ENCODE results near the gene TNFRSF4.

TNFRSF4 gene

DNA sequence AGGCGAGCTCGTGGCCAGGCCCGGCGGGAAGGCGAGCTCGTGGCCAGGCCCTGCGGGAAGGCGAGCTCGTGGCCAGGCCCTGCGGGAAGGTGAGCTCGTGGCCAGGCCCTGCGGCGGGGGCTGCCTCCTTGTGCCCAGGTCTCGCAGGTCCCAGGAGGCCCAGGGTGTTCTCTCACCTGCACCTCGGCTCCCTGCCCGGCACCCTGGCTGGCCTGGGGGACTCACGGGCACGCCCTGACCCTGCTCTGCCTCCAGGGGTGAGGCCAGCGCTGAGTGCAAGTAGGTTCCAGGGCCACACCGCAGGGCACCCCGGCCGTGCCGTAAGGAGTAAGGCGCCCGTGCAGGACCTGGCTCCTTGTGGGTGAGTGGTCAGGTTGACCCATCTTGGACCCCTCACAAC lies 13.4 kb upstream of the TNFRSF4 start:
- no peaks in the 10 kb centered on the region for H3K27me3 ChIP-seq
- no peak overlapping the region for H3K27ac ChIP-seq
- H3K9me3 ChIP-seq (replicated peaks in 1 of 11), result no peaks in the 10 kb centered on the region
- no peak for TF ChIP-seq Cebpa-rat (IDR thresholded peaks at IDR 0.05)
- no peak overlapping the region for H3K9ac ChIP-seq
- peaks cover 63 to 84% (median 80%) of the 10 kb centered on the region in 11 experiments for H4K20me1 ChIP-seq
- H3K4me1 ChIP-seq, result peaks cover 17 to 22% (median 20%) of the 10 kb centered on the region in 10 experiments
- peaks cover 73 to 79% (median 75%) of the 10 kb centered on the region in 11 experiments for H3K36me3 ChIP-seq
- no peak overlapping the region for H3K4me2 ChIP-seq
- H3K4me3 ChIP-seq, result no peak overlapping the region

DNA sequence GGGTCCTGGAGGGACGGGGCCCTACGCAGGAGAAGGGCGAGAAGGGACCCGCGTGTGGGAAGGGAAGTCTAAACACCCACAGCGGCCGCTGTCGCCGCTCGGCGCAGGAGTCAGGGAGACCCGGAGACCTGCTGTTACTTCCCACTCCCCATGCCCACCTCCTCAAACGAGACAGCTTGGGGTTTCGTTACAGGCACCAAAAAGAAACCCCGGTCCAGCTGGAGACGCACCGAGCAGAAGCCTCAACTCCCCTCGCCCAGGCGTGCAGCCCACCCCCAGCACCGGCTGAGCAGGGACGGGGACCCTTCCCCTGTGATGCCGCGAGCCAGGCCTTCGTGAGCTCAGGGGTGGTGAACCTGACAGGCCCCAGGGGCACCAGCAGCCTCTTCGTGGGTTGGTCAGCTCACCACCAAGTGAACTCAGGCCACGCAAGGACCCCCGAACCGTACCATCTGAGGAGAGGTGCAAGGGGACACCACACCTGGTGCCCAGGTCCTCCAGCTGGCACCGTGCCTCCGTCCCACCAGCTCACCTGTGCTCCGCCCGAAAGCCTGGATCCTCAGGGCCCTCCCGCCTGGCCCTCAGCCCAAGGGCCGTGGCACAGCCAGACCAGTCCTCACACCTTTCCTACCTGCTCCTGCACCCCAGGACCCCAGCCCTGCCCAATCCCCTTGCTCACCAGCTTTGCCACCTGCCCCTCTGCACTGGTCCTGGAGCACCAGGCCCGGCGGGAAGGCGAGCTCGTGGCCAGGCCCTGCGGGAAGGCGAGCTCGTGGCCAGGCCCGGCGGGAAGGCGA lies 12.8 kb upstream of the TNFRSF4 start:
- H4K20me1 ChIP-seq, result peaks cover 63 to 90% (median 84%) of the 10 kb centered on the region in 11 experiments
- H3K9me3 ChIP-seq (replicated peaks in 1 of 11), result no peaks in the 10 kb centered on the region
- no peak overlapping the region for H3K9ac ChIP-seq
- H3K4me1 ChIP-seq, result peaks cover 15 to 20% (median 18%) of the 10 kb centered on the region in 10 experiments
- H3K4me2 ChIP-seq, result no peak overlapping the region
- no peaks in the 10 kb centered on the region for H3K27me3 ChIP-seq
- H3K36me3 ChIP-seq, result peaks cover 78 to 85% (median 81%) of the 10 kb centered on the region in 11 experiments
- no peak overlapping the region for H3K4me3 ChIP-seq
- no peak for TF ChIP-seq Cebpa-rat (IDR thresholded peaks at IDR 0.05)
- H3K27ac ChIP-seq, result no peak overlapping the region

DNA sequence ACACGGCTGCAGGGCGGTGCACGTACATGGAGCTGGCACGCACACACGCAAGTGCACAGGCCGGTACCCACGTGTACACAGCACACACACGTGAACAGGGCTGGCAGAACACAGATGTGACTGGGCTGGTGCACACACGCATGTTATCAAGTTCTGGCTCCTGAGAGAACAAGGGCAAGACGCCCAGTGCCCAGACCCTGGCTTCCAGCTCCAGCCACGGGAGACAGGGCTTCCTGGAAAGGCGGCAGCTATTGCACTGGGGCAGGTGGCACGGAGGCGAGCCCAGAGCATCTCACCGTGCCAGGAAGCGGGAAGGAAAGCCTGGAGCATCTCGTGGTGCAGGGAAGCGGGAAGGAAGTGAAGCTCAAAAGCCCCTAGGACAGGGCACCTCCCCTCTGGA lies 12.0 kb upstream of the TNFRSF4 start:
- Histone ChIP-seq H3K4me3 (no peak overlapping the region), H3K27ac (no peak overlapping the region), H4K20me1 (peaks cover 70 to 98% (median 92%) of the 10 kb centered on the region in 11 experiments), H3K9me3 (replicated peaks in 1 of 11) (no peaks in the 10 kb centered on the region), H3K4me1 (peaks cover 15 to 19% (median 17%) of the 10 kb centered on the region in 10 experiments), H3K9ac (no peak overlapping the region), H3K4me2 (no peak overlapping the region), H3K36me3 (peaks cover 86 to 94% (median 90%) of the 10 kb centered on the region in 11 experiments), H3K27me3 (no peaks in the 10 kb centered on the region)
- no peak for TF ChIP-seq Cebpa-rat (IDR thresholded peaks at IDR 0.05)

DNA sequence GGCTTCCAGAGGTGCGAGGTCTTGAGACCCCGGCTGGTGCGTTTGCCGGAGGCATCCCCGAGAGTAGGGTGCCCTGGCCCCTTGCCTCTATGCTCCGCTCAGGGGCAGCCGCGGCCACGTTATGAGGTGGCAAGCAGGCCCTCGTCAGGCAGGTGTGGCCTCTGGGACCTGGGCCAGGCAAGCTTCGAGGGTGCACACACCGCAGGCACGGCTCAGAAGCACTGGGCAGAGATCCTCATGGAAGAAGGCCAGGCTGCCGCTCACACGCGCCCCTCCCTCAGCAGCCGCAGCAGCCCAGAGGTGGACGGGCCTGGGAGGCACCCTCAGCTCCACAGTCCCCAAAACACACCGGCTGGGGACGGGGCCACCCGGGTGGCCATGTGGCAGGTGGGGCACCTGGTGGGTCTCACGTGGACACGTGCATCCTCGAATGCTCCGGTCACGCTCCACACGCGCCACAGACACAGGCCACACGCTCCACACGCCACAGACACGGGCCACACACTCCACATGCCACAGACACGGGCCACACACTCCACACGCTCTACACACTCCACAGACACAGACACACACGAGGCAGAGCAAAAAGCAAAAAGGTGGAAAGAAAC lies 11.4 kb upstream of the TNFRSF4 start:
- 0 out of 22 replicates have a peak overlapping the region, but pooled peaks of 1 of the 11 experiments have one; percentile 6 for H3K9ac ChIP-seq
- H3K4me3 ChIP-seq, result no peak overlapping the region
- H3K4me2 ChIP-seq, result no peak overlapping the region
- no peaks in the 10 kb centered on the region for H3K27me3 ChIP-seq
- H3K4me1 ChIP-seq, result peaks cover 10 to 13% (median 13%) of the 10 kb centered on the region in 10 experiments
- peaks cover 92 to 99% (median 96%) of the 10 kb centered on the region in 11 experiments for H3K36me3 ChIP-seq
- TF ChIP-seq Cebpa-rat (IDR thresholded peaks at IDR 0.05), result no peak
- peaks cover 75 to 99% (median 95%) of the 10 kb centered on the region in 11 experiments for H4K20me1 ChIP-seq
- no peaks in the 10 kb centered on the region for H3K9me3 ChIP-seq (replicated peaks in 1 of 11)
- no peak overlapping the region for H3K27ac ChIP-seq

DNA sequence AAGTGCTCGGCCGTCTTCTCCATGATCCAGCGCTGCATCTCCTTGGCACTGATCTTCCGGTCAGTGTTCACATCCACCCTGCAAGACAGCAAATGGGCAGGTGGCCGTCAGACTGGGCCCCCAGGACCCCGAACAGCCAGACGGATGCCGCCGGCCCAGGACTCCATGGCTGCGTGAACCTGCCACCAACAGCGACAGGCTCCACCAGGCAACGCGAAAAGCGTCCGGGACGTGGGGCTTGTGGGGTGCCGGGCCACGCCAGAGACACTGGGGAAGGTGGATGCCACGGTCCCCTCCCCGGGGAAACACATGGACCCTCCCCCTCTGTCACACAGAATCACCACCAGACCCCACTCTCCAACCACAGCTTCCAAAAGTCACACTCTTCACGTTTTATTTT lies 9.9 kb upstream of the TNFRSF4 start:
- TF ChIP-seq Cebpa-rat (IDR thresholded peaks at IDR 0.05), result no peak
- H3K36me3 ChIP-seq, result peaks cover 90 to 99% (median 97%) of the 10 kb centered on the region in 11 experiments

DNA sequence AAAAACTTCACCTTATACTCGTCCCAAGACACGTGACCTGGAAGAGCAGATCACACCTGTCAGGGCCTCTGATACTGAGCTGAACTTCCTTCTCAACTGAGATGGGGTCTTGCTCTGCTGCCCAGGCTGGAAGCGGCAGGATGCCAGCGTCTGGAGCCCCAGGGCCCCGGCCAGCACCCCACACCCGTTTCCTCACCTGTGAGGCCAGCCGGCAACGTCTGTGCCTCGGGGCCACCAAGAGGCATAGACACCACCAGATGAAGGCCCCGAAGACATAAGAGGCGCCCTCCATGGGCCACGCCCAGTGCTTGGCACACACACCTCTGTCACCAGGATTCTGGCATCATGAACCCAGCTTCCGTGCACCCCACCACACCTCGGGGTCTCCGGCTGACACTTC lies 9.4 kb upstream of the TNFRSF4 start:
- H3K36me3 ChIP-seq, result peaks cover 89 to 99% (median 97%) of the 10 kb centered on the region in 11 experiments
- peaks cover 66 to 99% (median 96%) of the 10 kb centered on the region in 11 experiments for H4K20me1 ChIP-seq
- H3K27me3 ChIP-seq, result no peaks in the 10 kb centered on the region
- no peak overlapping the region for H3K4me3 ChIP-seq
- no peak overlapping the region for H3K9ac ChIP-seq
- no peak overlapping the region for H3K4me2 ChIP-seq
- TF ChIP-seq Cebpa-rat (IDR thresholded peaks at IDR 0.05), result no peak
- no peaks in the 10 kb centered on the region for H3K4me1 ChIP-seq
- no peak overlapping the region for H3K27ac ChIP-seq
- H3K9me3 ChIP-seq (replicated peaks in 1 of 11), result no peaks in the 10 kb centered on the region

More for the DNA sequence above, 9.9 kb upstream of the TNFRSF4 start:
- Histone ChIP-seq H3K9me3 (replicated peaks in 1 of 11) (no peaks in the 10 kb centered on the region), H3K27me3 (no peaks in the 10 kb centered on the region), H4K20me1 (peaks cover 71 to 99% (median 96%) of the 10 kb centered on the region in 11 experiments), H3K27ac (no peak overlapping the region), H3K4me1 (no peaks in the 10 kb centered on the region; a peak in 1 of 20 replicates), H3K4me2 (no peak overlapping the region), H3K9ac (no peak overlapping the region), H3K4me3 (no peak overlapping the region)

DNA sequence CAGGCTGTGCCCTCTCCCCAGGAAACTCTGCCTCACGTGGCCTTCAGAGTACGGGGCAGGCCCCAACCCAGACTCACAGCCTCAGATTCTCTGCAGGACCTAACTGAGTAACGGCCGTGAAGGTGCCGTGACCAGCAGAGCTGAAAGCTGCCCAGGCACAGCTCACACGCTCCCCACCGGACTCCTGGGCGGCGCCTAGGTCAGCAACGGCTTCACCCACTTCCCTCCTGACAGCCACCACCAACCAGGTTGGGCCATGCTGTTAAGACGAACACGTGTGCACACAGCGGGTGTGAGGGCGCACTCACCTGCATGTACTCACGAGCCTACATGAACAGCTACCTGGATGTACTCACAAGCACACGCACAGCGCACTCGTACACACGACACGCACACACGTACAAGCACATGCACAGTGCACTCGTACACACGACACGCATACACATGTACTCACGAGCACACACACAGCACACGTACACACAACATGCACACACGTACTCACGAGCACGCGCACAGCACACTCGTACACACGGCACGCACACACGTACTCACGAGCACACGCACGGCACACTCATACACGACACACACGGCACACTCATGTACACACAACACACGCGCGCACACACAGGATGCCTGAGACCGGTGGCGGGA lies 8.7 kb upstream of the TNFRSF4 start:
- Histone ChIP-seq H3K27me3 (no peaks in the 10 kb centered on the region), H3K4me1 (no peaks in the 10 kb centered on the region), H3K27ac (no peak overlapping the region), H3K4me2 (no peak overlapping the region), H3K4me3 (no peak overlapping the region), H3K36me3 (peaks cover 89 to 99% (median 97%) of the 10 kb centered on the region in 11 experiments), H3K9me3 (replicated peaks in 1 of 11) (no peaks in the 10 kb centered on the region), H4K20me1 (peaks cover 65 to 99% (median 96%) of the 10 kb centered on the region in 11 experiments), H3K9ac (no peak overlapping the region)
- no peak for TF ChIP-seq Cebpa-rat (IDR thresholded peaks at IDR 0.05)

DNA sequence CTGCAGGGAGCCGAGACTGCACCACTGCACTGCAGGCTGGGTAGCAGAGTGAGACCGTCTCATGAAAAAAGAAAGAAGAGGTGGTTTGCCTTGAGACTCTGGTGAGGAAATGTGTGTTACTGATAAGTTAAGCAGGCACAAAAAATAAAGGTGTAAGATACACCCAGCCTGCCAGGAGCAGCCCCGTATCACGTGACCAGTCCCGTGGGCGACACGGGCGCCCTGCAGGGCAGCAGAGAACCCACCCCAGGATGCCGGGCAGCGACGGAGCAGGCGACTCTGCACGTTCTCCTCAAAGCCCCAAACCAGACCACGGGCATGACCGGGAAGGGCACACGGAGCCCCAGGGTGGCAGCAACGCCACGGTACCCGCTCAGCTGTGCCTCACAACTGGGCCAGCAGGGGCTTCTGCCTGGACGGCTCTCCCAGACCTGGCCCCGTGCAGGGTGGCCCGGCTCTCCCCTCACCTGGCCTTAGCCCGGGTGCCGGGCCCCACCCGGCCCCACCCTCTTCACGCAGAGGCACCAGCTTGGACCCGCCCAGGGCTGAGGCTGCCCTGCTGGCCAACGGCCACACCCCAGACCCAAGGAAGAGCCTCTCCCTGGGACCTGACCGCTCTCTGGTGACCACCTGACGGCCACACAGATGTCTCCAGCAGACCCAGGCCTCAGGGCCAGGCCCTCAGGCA lies 8.1 kb upstream of the TNFRSF4 start:
- H3K4me1 ChIP-seq, result no peaks in the 10 kb centered on the region; a peak in 1 of 20 replicates

More for the DNA sequence above, 8.1 kb upstream of the TNFRSF4 start:
- Histone ChIP-seq H3K9ac (no peak overlapping the region), H3K4me3 (no peak overlapping the region), H3K36me3 (peaks cover 91 to 99% (median 97%) of the 10 kb centered on the region in 11 experiments), H3K27me3 (no peaks in the 10 kb centered on the region), H4K20me1 (peaks cover 64 to 99% (median 96%) of the 10 kb centered on the region in 11 experiments), H3K9me3 (replicated peaks in 1 of 11) (no peaks in the 10 kb centered on the region), H3K4me2 (no peak overlapping the region), H3K27ac (no peak overlapping the region)
- no peak for TF ChIP-seq Cebpa-rat (IDR thresholded peaks at IDR 0.05)
